ENCODE results near the gene RDH12.

RDH12 gene

DNA sequence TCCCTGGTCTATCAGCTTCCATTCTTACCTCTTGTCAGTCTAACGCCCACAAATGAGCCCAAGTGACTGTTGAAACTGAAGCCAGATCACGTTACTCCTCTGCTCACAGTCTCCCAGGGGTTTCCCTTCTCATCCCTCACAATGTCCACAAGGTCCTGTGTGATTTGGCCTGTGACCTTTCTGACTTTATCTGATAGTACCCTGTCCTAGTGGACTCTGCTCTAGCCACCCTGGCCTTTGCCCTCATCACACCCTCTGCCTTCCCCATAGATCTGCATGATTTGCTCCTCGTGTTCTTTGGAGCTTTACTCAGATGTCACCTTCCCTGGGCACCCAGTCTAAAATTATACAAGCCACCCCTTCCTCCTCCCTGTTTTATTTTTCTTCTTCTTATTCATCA, 55.5 kb downstream of the RDH12 start:
- DNase-seq, result no peak

DNA sequence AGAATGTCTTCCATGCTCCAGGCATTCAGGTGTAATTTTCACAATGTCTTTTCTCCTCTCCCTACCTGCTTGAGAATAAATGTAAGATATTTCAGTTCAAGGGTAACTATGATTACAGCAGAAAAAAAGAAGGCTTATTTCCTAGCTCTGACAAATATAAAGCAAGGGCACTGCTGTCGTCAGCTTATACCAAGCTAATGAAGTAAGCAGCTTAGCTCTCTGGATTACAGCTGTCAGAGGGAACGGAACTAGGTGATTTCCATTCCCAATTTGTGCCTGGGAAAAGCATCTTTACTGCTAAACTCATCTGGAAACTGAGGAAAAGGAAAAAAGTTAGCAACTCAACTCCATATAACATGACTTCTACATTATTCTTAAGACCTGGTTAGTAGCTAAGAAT, 58.2 kb downstream of the RDH12 start:
- no peak for DNase-seq

DNA sequence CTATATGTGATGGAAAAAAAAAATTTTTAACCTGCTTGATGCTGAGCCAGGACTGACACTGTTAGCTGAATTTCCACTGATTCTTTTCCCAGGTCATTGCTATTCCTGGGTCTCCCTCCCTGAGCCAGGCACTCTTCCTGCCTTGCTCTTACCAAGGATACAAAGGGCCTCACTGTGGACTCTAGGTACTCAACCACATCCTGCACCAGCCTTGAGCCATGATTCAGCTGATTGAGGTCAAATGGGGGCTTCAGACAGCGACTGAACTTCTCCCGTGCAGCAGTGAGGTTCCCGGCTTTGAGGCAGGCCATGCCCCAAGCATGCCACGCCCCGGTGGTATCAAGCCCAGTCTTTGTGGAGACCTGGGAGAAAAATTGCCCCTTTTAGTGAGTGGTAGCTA, 60.4 kb downstream of the RDH12 start:
- no peak for DNase-seq

DNA sequence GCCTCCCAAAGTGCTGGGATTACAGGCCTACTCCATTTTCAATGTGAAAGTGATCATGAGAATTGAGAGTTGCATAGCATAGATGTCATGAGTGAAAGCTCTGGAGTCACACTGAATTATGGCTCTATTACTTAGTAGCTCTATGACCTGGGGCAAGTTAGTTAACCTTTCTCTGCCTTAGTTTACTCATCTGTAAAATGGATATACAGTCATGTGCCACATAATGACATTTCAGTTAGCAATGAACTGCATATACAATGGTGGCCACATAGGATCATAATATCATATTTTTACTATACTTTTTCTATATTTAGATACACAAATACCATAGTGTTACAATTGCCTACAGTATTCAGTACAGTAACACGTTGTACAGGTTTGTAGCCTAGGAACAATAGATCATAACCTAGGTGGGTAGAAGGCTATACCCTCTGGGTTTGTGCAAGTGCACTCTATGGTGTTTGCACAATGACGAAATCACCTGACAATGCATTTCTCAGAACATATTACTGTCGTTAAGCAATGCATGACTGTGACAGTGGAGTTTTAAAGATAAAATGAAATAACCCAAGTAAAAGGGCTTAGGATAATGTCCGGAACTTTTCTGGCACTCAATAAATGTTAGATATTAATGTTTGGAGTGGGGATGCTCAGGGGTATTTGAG, 61.6 kb downstream of the RDH12 start:
- no peak for DNase-seq

DNA sequence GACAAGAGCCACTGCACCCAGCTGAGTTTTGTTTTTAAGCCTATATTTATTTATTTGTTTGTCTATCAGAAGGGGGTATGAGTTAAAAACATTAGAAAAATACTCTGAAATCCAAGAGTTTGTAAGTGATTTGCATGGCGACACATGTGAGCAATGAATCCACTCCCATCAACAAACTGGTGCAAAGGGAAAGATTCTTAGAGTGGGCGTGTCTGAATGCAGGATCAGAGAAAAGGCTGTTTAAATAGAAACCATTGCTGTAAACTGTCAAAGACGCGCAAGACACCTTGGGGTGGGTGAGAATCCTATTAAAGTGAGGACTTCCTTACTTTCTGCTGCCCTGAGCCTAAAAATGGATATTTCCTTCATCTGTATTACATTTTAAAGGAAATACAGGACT, 62.8 kb downstream of the RDH12 start:
- no peak for DNase-seq

DNA sequence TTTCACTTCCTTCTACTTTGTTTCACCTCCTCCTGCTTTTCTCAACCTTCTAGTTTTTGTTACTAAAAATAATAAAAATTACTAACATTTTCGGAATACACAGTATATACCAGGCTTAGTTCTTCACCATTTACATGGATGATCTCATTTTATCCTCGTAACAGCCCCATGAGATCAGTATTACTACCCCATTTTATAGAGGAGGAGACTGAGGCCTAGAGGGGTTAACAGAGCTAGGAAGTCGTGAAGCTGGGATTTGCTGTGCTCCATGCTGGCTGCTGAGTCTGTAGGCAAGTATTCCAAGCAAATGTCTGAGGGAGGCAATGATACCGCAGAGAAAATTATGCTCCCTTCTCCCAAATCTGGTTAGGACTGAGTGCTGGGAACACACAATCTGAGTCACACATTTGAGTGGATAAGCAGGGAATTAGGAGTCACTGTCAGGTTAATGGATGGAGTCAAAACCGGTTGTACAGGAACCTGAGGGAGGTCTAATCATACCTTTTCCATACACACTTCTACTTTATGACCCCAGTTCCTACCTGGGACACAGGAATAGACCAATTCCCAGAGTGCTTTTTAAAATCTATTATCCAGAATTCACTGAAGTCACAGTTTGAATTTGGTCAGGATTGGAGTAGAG, 63.6 kb downstream of the RDH12 start:
- DNase-seq, result no peak

DNA sequence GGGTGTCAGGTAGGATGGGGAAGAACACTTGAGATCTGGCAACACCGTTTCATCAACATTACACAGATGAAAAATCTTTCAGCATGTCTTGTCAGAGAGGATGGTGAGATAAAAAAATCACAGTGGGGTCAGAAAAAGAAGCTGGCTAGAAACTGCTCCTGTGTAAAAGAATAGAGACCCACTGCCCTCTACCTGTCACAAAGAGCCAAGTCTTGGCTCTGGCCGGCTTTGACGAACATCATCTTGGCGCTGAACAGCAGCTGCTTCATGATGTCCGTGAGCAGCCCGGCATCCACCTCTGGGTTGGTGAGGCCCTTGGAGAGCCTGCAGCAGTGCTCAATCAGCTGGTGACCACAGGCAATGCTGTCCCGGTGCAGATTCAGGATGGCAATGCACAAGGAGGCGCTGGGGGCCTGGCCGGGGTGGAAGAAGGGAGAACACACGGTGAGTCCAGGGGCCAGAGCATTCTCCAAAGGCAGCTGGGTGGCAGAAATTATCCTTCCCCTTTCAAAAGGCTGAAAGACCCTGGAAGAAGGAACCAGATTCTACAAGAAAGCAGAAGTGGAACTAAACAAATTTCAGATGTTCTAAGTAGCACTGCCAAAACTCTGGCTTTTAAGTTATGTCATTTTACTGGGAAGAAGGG, 64.5 kb downstream of the RDH12 start:
- no peak for DNase-seq

DNA sequence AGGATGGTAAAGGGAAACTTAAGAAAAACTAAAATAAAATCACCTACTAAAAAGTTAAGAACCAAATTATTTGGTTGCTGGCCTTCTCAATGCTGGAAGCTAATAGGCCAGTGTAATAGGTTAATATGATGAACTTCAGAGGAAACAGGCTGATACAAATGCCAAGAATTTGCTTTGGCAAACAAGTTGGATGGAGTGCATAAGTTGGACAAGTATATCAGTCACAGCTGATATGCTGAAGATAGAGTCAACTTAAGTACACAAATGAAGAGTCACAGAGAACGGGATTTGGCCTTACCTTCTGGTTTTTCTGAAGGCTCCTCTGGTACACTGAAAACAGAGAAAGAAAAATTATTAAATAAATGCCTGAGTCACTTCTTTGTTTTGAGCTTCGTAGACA, 66.5 kb downstream of the RDH12 start:
- DNase-seq, result no peak

DNA sequence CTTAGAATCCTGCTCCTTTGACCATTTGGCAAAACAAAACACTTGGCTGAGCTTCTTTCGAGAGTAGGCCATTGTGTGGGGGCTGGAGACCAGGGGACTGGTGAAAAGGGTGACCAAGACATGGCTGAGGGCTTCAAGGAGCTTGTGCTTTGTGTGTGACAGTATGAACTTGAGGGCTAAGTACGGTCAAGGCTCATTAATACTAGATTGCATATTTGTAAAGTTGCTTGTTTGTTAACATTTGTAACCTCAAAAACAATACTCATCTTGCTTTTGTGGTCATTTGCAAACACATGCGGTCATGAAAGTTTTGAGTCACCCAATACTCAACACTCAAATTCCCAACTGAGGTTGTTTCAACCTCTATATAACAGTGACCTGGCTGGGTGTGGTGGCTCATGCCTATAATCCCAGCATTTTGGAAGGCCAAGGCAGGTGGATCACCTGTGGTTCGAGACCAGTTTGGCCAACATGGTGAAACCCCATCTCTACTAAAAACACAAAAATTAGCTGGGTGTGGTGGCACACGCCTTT, 72.2 kb downstream of the RDH12 start:
- DNase-seq, result no peak

DNA sequence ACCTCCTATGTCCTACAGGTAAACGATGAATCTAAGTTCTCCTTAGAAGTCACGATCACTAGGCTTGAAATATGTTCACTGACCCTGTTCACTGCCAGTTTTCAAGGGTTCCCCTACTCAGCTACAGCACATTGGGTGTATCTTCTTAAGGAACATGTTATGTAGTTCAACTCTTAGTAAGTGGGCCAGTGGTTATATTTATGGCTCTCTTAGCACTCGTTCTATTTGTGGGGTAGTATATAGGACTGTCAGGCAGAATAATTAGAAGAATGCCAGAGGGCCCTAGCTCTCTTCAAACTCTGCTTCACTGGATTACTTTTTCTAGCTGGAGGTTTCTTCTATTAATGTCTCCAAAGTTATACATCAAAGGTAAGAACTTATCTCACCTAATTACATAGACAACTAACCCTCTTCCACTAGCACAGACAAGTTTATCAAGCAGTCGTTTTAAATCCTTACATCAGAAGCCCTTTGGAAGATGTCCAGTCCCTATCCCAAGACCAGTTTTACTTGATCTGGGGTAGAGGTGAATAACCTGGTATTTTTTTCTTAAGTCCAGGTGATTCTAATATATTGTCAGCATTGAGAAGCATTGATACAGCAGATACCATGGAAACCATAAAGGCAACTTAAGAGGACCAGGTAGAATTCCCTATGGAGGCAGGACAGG, 75.1 kb downstream of the RDH12 start:
- no peak for DNase-seq

DNA sequence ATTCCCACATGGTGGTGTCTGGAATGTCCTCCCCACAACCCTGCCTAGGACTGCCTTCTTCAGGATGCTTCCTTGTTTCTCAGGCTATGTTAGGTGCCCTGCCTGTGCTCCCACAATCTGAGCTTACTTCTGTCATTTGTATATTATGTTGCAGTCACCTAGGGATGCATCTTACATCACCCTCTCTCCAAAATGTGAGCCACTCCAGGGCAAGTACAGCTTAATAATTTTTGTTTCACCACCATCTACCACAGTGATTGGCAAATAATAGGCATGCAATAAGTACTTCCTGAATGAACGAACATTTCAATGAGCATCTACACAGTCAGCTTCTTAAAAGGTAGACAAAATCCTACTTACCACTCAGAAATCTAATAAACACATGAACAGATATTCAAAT, 77.1 kb downstream of the RDH12 start:
- DNase-seq, result no peak

DNA sequence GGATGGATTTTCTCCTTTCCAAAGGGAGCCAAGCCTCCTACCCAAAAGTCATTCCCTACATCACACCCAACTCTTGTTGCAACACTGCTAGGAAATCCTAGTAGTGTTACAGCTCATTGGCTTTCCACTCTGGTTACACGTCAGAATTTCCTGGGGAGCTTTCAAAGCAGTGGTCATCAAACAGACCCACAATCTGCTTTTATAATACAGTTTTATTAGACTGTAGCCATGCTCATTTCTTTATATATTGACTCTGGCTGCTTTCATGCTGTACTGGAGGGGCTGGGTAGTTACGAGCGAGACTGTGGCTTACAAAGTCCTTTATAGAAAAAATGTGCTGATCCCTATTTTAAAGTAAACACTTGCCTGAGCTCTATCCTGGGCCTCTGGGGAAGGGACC, 80.4 kb downstream of the RDH12 start:
- no peak for DNase-seq

Measured in NCI-H2081 (cell line).